ENCODE results near the gene PSMD13. TPM values are rescaled to one million over a fixed set of nuclear protein-coding genes. Genes with fewer than 3 reads are reported as not detected.

The PSMD13 gene
- total and polyA plus RNA-seq, 2 of the 13 experiments (the other 11 are each of a cell fraction or from before 2014, with no cell fraction given), result 83.0 to 117 TPM

DNA sequence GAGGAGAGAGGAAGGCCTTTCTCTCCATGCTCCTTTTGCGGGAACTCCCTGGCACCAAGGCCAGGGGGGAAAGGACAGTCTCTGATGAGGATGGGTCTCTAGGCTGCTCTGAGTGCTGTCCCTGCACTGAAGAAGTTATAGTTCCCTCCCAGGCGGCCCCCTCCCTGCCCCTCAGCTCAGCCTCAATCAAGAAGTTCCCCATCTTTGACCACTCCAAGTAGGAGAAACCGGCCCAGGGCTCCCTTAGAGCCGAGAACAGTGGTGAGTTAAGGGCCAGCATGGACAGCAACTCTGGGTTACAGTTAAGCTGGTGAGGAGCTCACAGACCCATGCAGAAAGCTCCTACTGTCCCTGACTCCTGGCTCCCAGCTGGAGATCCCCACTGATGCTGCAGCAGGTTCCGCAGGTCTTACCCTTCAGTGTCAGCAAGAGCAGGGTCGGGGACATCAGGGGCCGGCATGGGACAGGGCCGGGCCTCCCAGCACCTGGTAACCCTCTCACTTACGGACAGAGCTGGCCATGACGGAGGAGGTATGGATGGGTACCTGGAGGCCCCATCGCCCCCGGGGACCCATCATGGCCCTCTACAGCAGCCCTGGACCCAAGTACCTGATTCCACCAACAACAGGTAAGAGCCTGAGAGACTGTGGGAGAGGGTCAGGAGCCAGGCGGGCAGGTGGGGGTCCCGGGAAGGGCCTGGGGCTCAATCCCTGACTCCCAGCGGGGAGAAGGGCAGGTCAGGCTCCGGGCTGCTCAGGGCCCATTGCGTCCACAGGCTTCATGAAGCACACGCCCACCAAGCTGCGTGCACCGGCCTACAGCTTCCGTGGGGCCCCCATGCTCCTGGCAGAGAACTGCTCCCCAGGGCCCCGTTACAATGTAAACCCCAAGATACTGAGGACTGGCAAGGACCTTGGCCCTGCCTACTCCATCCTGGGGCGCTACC lies 39.7 kb upstream of the PSMD13 start:
- TF ChIP-seq ZMYM2 (CRISPR knock-in tag; IDR thresholded peaks at IDR 0.05) (no peak), ZNF232 (CRISPR knock-in tag; IDR thresholded peaks at IDR 0.05; ENCODE audit: borderline replicate concordance) (no peak), ZNF282 (IDR thresholded peaks at IDR 0.05; ENCODE audit: partially characterized antibody) (no peak), TSC22D2 (CRISPR knock-in tag; IDR thresholded peaks at IDR 0.05; ENCODE audit: borderline replicate concordance) (no peak), ZNF781 (CRISPR knock-in tag; IDR thresholded peaks at IDR 0.05; ENCODE audit: borderline replicate concordance, not compliant biosample characterization) (no peak), GATAD1 (CRISPR knock-in tag; IDR thresholded peaks at IDR 0.05) (no peak)
- TF ChIP-seq, protein P1, sequence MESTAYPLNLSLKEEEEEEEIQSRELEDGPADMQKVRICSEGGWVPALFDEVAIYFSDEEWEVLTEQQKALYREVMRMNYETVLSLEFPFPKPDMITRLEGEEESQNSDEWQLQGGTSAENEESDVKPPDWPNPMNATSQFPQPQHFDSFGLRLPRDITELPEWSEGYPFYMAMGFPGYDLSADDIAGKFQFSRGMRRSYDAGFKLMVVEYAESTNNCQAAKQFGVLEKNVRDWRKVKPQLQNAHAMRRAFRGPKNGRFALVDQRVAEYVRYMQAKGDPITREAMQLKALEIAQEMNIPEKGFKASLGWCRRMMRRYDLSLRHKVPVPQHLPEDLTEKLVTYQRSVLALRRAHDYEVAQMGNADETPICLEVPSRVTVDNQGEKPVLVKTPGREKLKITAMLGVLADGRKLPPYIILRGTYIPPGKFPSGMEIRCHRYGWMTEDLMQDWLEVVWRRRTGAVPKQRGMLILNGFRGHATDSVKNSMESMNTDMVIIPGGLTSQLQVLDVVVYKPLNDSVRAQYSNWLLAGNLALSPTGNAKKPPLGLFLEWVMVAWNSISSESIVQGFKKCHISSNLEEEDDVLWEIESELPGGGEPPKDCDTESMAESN (CRISPR knock-in tag; conservative IDR thresholded peaks at IDR 0.05), result no peak
- TF ChIP-seq, protein P2, sequence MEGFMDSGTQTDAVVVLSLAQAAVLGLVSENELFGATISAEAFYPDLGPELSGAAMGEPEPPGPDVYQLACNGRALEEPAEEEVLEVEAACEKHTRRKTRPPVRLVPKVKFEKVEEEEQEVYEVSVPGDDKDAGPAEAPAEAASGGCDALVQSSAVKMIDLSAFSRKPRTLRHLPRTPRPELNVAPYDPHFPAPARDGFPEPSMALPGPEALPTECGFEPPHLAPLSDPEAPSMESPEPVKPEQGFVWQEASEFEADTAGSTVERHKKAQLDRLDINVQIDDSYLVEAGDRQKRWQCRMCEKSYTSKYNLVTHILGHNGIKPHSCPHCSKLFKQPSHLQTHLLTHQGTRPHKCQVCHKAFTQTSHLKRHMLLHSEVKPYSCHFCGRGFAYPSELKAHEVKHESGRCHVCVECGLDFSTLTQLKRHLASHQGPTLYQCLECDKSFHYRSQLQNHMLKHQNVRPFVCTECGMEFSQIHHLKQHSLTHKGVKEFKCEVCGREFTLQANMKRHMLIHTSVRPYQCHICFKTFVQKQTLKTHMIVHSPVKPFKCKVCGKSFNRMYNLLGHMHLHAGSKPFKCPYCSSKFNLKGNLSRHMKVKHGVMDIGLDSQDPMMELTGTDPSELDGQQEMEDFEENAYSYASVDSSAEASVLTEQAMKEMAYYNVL (CRISPR knock-in tag; IDR thresholded peaks at IDR 0.05; ENCODE audit: borderline replicate concordance), result no peak
- TF ChIP-seq, protein P3, sequence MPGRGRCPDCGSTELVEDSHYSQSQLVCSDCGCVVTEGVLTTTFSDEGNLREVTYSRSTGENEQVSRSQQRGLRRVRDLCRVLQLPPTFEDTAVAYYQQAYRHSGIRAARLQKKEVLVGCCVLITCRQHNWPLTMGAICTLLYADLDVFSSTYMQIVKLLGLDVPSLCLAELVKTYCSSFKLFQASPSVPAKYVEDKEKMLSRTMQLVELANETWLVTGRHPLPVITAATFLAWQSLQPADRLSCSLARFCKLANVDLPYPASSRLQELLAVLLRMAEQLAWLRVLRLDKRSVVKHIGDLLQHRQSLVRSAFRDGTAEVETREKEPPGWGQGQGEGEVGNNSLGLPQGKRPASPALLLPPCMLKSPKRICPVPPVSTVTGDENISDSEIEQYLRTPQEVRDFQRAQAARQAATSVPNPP (CRISPR knock-in tag; IDR thresholded peaks at IDR 0.05), result no peak
- no peak overlapping the region for H3K27ac ChIP-seq (ENCODE audit: extremely low read length, insufficient read depth, low read length)
- no peaks in the 10 kb centered on the region for H3K36me3 ChIP-seq (replicated peaks in 1 of 2; ENCODE audit: control insufficient read depth in 1 of 2, insufficient read depth in 2 of 2, low read length in 2 of 2)
- H3K4me1 ChIP-seq (ENCODE audit: insufficient read depth, low read length), result 0 out of 2 replicates have a peak, but pooled peaks cover 5% of the 10 kb centered on the region
- H3K79me2 ChIP-seq (ENCODE audit: insufficient read depth, low read length), result no peaks in the 10 kb centered on the region
- 0% methylated on average over 3 of the region's 23 CpGs for WGBS (ENCODE audit: low lambda C conversion rate)
- peaks cover 0 to 1% of the 10 kb centered on the region in 2 experiments; a peak in 1 of 5 replicates for H3K27me3 ChIP-seq (ENCODE audit: control insufficient read depth in 1 of 2, insufficient read depth in 2 of 2, low read length in 2 of 2)
- H4K20me1 ChIP-seq (ENCODE audit: insufficient read depth, low read length), result no peaks in the 10 kb centered on the region
- H2AFZ ChIP-seq (ENCODE audit: low read length), result no peak overlapping the region
- in situ Hi-C loops (cut with HindIII; ENCODE audit: extremely low pct_ligation_motif_present, low pct_unique_long_range_greater_than_20kb) (no loop called here), intact Hi-C loops (cut with micrococcal nuclease; ENCODE audit: unreplicated experiment) (no loop called here)
- no peak overlapping the region for H3K9ac ChIP-seq (ENCODE audit: insufficient read depth, low read depth, low read length)
- H3K4me2 ChIP-seq (ENCODE audit: low read depth, low read length), result no peak overlapping the region
- CTCF ChIA-PET (ENCODE audit: low intra/inter-chr PET ratio, low total read pairs), result no interaction called here
- POLR2A ChIA-PET, result interaction anchor here (0.7 kb wide), 1 partner anchor 10 kb away, joined by 3 read pairs; the partner anchor contains the start of genes BET1L and RIC8A
- ATAC-seq (peak; percentile 4), FAIRE-seq (no peak), DNase-seq (ENCODE audit: low spot score) (no peak)
- no peak overlapping the region for H3K4me3 ChIP-seq (replicated peaks in 1 of 3; ENCODE audit: insufficient read depth in 1 of 3, low read depth in 2 of 3, low read length in 3 of 3)
- H3K9me3 ChIP-seq (ENCODE audit: low read length), result no peaks in the 10 kb centered on the region
- BruUV-seq (replicated peaks), result no TSS peak

Data from HepG2 (cell line).